GM12878 (cell line): ENCODE measurements around the gene SCAMP5. TPM values are rescaled to one million over a fixed set of nuclear protein-coding genes. Genes with fewer than 3 reads are reported as not detected.
A peak's percentile ranks its signal among the peaks of the same experiment; 100 is the strongest.

Experiments used
- ATAC-seq: fragments of 200-7000 bp; cut with Tn5 transposase; 3 replicates; pipeline ENCODE4 v1.9.1; 2020; ENCODE audit warnings: mild to moderate bottlenecking, moderate library complexity
- BruUV-seq: library from RNA; stranded (reverse); fragments of 400-500 nt; replicated peaks from 2 replicates; lab custom pipeline; 2021; lab: Mats Ljungman, UMichigan
- CTCF ChIA-PET: fragments of 300-600 bp; sonication (Branson Sonifier 250); formaldehyde crosslinking; extraction: SDS; loops from one replicate; lab custom pipeline; 2021; ENCODE audit warnings: inconsistent platforms; lab: Yijun Ruan, JAX
- POLR2A ChIA-PET: fragments of 350-600 bp; formaldehyde crosslinking; extraction: SDS; loops from one replicate; lab custom pipeline; 2021; ENCODE audit warnings: inconsistent platforms; lab: Charles Lee
- RAD21 ChIA-PET: fragments of 300-600 bp; sonication (Branson Sonifier 250); formaldehyde crosslinking; loops from one replicate; lab custom pipeline; 2023; ENCODE audit warnings: antibody characterized with exemption; ENCODE audit not compliant: unreplicated experiment; lab: Charles Lee
- SMC1A ChIA-PET: fragments of 300-600 bp; sonication (Branson Sonifier 250); formaldehyde crosslinking; loops from one replicate; lab custom pipeline; 2023; ENCODE audit not compliant: unreplicated experiment, uncharacterized antibody; lab: Charles Lee
- DNase-seq: peaks from one replicate; pipeline ENCODE4 v3.0.0-alpha.2; 2011; ENCODE audit warnings: low read depth, low spot score
- FAIRE-seq: peaks from 3 replicates; lab custom pipeline; 2011; peaks lifted over from hg19 to GRCh38; lab: Jason Lieb, UNC
- H2AFZ ChIP-seq: 2 replicates; pipeline ENCODE4 v1.6.0; 2011; ENCODE audit warnings: low read depth, low read length, control low read depth; ENCODE audit not compliant: control insufficient read depth
- H3K27ac ChIP-seq: 2 replicates; pipeline ENCODE4 v1.5.1; 2011; ENCODE audit warnings: control low read depth; ENCODE audit not compliant: control insufficient read depth, insufficient read depth
- H3K27me3 ChIP-seq, 2 experiments: replicated peaks in 1 of 2; 2 replicates each; pipeline versions ENCODE4 v1.6.0 to v1.6.1; 2011; ENCODE audit warnings: low read length in 1 of 2; ENCODE audit not compliant: control insufficient read depth in 2 of 2, insufficient read depth in 2 of 2
- H3K36me3 ChIP-seq, 2 experiments: 2 replicates each; pipeline ENCODE4 v1.5.1; 2011; ENCODE audit warnings: low read length in 1 of 2; ENCODE audit not compliant: control insufficient read depth in 2 of 2, insufficient read depth in 2 of 2
- H3K4me1 ChIP-seq: 2 replicates; pipeline ENCODE4 v1.6.1; 2011; ENCODE audit warnings: mild to moderate bottlenecking, low read length, moderate library complexity, mixed read lengths; ENCODE audit not compliant: control insufficient read depth, insufficient read depth
- H3K4me2 ChIP-seq: 2 replicates; pipeline ENCODE4 v1.6.0; 2011; ENCODE audit warnings: control low read depth; ENCODE audit not compliant: control insufficient read depth, insufficient read depth
- H3K4me3 ChIP-seq: fragments of 200-600 bp; sonication (generic); 2 replicates; pipeline ENCODE4 v1.5.1; 2016
- H3K79me2 ChIP-seq: 2 replicates; pipeline ENCODE4 v1.6.0; 2011; ENCODE audit warnings: low read length; ENCODE audit not compliant: control insufficient read depth, insufficient read depth
- H3K9ac ChIP-seq: 2 replicates; pipeline ENCODE4 v1.8.0; 2011; ENCODE audit warnings: low read length, control low read depth, mixed read lengths; ENCODE audit not compliant: control insufficient read depth, insufficient read depth
- H3K9me3 ChIP-seq: replicated peaks from 3 replicates; pipeline ENCODE4 v1.5.1; 2011; ENCODE audit warnings: mild to moderate bottlenecking, low read length; ENCODE audit not compliant: control insufficient read depth, insufficient read depth
- H4K20me1 ChIP-seq: 2 replicates; pipeline ENCODE4 v1.6.0; 2011; ENCODE audit not compliant: control insufficient read depth, insufficient read depth
- CREB1 ChIP-seq: IDR thresholded peaks from 2 replicates; pipeline ENCODE4 v1.6.1; 2012; ENCODE audit warnings: low read depth, mild to moderate bottlenecking, inconsistent platforms
- DPF2 ChIP-seq: fragments of 450-650 bp; IDR thresholded peaks from 2 replicates; pipeline ENCODE4 v1.6.1; 2017; ENCODE audit warnings: mild to moderate bottlenecking
- ETV6 ChIP-seq, 2 experiments: fragments of 450-650 bp in 1 of 2; IDR thresholded peaks in 1 of 2; conservative IDR thresholded peaks in 1 of 2; 2 replicates each; pipeline ENCODE4 v1.6.1; 2014; ENCODE audit warnings: antibody characterized with exemption in 1 of 2, borderline replicate concordance in 1 of 2, low read depth in 1 of 2, mild to moderate bottlenecking in 1 of 2, moderate library complexity in 1 of 2
- JUNB ChIP-seq: IDR thresholded peaks from 2 replicates; pipeline ENCODE4 v1.6.1; 2016; ENCODE audit warnings: antibody characterized with exemption, mild to moderate bottlenecking
- KDM1A ChIP-seq: fragments of 200-600 bp; sonication (generic); IDR thresholded peaks from 2 replicates; pipeline ENCODE4 v1.6.1; 2016; ENCODE audit warnings: borderline replicate concordance
- NFIC ChIP-seq: IDR thresholded peaks from 2 replicates; pipeline ENCODE4 v1.6.1; 2012; ENCODE audit warnings: low read depth, mild to moderate bottlenecking, inconsistent platforms, low read length, moderate library complexity
- RFX5 ChIP-seq: IDR thresholded peaks from 2 replicates; pipeline ENCODE4 v1.6.1; 2011; ENCODE audit warnings: low read depth, low read length, improper control_type of control experiment
- SRF ChIP-seq, 2 experiments: IDR thresholded peaks; 2 replicates each; pipeline ENCODE4 v1.6.1; 2011; ENCODE audit warnings: low read depth in 2 of 2, low read length in 2 of 2, mild to moderate bottlenecking in 1 of 2, moderate library complexity in 1 of 2
- SUZ12 ChIP-seq: fragments of 200-600 bp; sonication (generic); IDR thresholded peaks from one replicate; pipeline ENCODE4 v1.6.1; 2018; ENCODE audit warnings: antibody characterized with exemption, mild to moderate bottlenecking; ENCODE audit not compliant: unreplicated experiment
- ZNF24 ChIP-seq: fragments of 450-650 bp; IDR thresholded peaks from 2 replicates; pipeline ENCODE4 v1.6.1; 2017; ENCODE audit warnings: antibody characterized with exemption, mild to moderate bottlenecking
- WGBS: methylation state at CpG from one replicate; pipeline ENCODE4 v1.1.6; 2016; ENCODE audit warnings: low lambda C conversion rate; ENCODE audit not compliant: insufficient replicate concordance, insufficient coverage; ENCODE audit errors: missing lambda C conversion rate; 5-methylcytosine and 5-hydroxymethylcytosine counted together
- in situ Hi-C: fragments of 300-500 bp; cut with MboI; formaldehyde crosslinking; loops from 9 replicates; pipeline ENCODE4 v1.14.3; 2018; ENCODE audit warnings: mixed read lengths
- intact Hi-C: fragments of 100-400 bp; cut with micrococcal nuclease; formaldehyde crosslinking; loops from one replicate; pipeline ENCODE4 v1.14.2; 2022; ENCODE audit not compliant: unreplicated experiment
- polyA plus RNA-seq, 11 experiments: library from polyadenylated mRNA; depleted of rRNA in 4 of 11; unstranded in 6 of 11; stranded (reverse) in 5 of 11; fragments of >200 nt; fragmentation: Nextera tagmentation in 4 of 11; fragmentation: Illumina TruSeq in 1 of 11; extraction: Ambion mirVana in 4 of 11; extraction: Trizol in 1 of 11; gene quantifications; 1 replicate in 1 of 11; 2 replicates in 10 of 11; pipeline versions ENCODE4 v1.2.1 to v1.2.3, GENCODE V29; 2011 to 2016; ENCODE audit warnings: inconsistent platforms in 2 of 11, missing spikeins in 2 of 11, low read depth in 1 of 11
- total RNA-seq, 4 experiments: library from RNA; depleted of rRNA in 3 of 4; stranded (reverse); fragments of >200 nt in 3 of 4; fragmentation: Illumina TruSeq in 1 of 4; extraction: Trizol in 1 of 4; gene quantifications; 2 replicates each; pipeline versions ENCODE4 v1.2.1 to v1.2.3, GENCODE V29; 2013 to 2021
- TF ChIP-seq, protein P1 (sequence below): fragments of 450-650 bp; formaldehyde crosslinking; IDR thresholded peaks from 2 replicates; pipeline ENCODE4 v1.4.0; 2022; ENCODE audit warnings: mild to moderate bottlenecking, moderate library complexity
- TF ChIP-seq, protein P2 (sequence below): fragments of 450-650 bp; conservative IDR thresholded peaks from 2 replicates; pipeline ENCODE4 v1.6.1; 2017; ENCODE audit warnings: mild to moderate bottlenecking, moderate library complexity
- TF ChIP-seq, protein P3 (sequence below): fragments of 450-650 bp; IDR thresholded peaks from 2 replicates; pipeline ENCODE4 v1.6.1; 2017; ENCODE audit warnings: borderline replicate concordance
- TF ChIP-seq, protein P4 (sequence below): fragments of 450-650 bp; IDR thresholded peaks from 2 replicates; pipeline ENCODE4 v1.6.1; 2016; ENCODE audit warnings: mild to moderate bottlenecking

The SCAMP5 gene
- total and polyA plus RNA-seq, 10 of the 15 experiments (the other 5 are each of a cell fraction or from before 2014, with no cell fraction given) = 1.6 to 41.6 (median 16.9) TPM

- ATAC-seq (peak; percentile 50; the same call in 1 of the 3 replicates), DNase-seq (no peak), FAIRE-seq (no peak)
- Histone ChIP-seq H3K27me3 (no peaks in the 10 kb centered on the region), H3K9ac (no peak overlapping the region), H3K4me2 (no peak overlapping the region), H2AFZ (no peak overlapping the region), H3K4me3 (no peak overlapping the region), H3K79me2 (no peaks in the 10 kb centered on the region), H4K20me1 (no peaks in the 10 kb centered on the region), H3K4me1 (no peaks in the 10 kb centered on the region), H3K9me3 (no peaks in the 10 kb centered on the region), H3K27ac (no peak overlapping the region), H3K36me3 (no peaks in the 10 kb centered on the region)
- in situ Hi-C loops (no loop called here), intact Hi-C loops (no loop called here)
- 3% methylated on average over 3 of the region's 3 CpGs for WGBS
- BruUV-seq = no TSS peak
- ChIA-PET RAD21 (no interaction called here), SMC1A (interaction anchor here (1.1 to 1.8 kb wide), 3 partner anchors 10 to 18 kb away, joined by 3 to 4 read pairs (median 4); no protein-coding TSS in a partner anchor), POLR2A (interaction anchor here (0.5 kb wide), 2 partner anchors 30 to 794 kb away, joined by 3 to 4 read pairs; no protein-coding TSS in a partner anchor), CTCF (interaction anchor here (0.6 to 1.6 kb wide), 3 partner anchors 10 to 850 kb away, joined by 3 to 6 read pairs (median 3); no protein-coding TSS in a partner anchor)
- TF ChIP-seq KDM1A (no peak), NFIC (no peak), RFX5 (no peak), CREB1 (no peak), JUNB (no peak), SRF (IDR thresholded peaks at IDR 0.05; ENCODE audit: low read depth in 2 of 2, low read length in 2 of 2) (no peak), DPF2 (no peak), ZNF24 (no peak), SUZ12 (no peak), ETV6 (conservative IDR thresholded peaks at IDR 0.05 in 1 of 2, IDR thresholded peaks at IDR 0.05 in 1 of 2; ENCODE audit: borderline replicate concordance in 1 of 2, low read depth in 1 of 2) (no peak)
- TF ChIP-seq, protein P1, sequence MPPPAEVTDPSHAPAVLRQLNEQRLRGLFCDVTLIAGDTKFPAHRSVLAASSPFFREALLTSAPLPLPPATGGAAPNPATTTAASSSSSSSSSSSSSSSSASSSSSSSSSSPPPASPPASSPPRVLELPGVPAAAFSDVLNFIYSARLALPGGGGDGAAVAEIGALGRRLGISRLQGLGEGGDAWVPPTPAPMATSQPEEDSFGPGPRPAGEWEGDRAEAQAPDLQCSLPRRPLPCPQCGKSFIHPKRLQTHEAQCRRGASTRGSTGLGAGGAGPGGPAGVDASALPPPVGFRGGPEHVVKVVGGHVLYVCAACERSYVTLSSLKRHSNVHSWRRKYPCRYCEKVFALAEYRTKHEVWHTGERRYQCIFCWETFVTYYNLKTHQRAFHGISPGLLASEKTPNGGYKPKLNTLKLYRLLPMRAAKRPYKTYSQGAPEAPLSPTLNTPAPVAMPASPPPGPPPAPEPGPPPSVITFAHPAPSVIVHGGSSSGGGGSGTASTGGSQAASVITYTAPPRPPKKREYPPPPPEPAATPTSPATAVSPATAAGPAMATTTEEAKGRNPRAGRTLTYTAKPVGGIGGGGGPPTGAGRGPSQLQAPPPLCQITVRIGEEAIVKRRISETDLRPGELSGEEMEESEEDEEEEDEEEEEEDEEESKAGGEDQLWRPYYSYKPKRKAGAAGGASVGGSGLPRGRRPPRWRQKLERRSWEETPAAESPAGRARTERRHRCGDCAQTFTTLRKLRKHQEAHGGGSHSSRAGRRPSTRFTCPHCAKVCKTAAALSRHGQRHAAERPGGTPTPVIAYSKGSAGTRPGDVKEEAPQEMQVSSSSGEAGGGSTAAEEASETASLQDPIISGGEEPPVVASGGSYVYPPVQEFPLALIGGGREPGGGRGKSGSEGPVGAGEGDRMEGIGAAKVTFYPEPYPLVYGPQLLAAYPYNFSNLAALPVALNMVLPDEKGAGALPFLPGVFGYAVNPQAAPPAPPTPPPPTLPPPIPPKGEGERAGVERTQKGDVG (CRISPR knock-in tag) = no peak
- TF ChIP-seq, protein P2, sequence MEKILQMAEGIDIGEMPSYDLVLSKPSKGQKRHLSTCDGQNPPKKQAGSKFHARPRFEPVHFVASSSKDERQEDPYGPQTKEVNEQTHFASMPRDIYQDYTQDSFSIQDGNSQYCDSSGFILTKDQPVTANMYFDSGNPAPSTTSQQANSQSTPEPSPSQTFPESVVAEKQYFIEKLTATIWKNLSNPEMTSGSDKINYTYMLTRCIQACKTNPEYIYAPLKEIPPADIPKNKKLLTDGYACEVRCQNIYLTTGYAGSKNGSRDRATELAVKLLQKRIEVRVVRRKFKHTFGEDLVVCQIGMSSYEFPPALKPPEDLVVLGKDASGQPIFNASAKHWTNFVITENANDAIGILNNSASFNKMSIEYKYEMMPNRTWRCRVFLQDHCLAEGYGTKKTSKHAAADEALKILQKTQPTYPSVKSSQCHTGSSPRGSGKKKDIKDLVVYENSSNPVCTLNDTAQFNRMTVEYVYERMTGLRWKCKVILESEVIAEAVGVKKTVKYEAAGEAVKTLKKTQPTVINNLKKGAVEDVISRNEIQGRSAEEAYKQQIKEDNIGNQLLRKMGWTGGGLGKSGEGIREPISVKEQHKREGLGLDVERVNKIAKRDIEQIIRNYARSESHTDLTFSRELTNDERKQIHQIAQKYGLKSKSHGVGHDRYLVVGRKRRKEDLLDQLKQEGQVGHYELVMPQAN = no peak
- TF ChIP-seq, protein P3, sequence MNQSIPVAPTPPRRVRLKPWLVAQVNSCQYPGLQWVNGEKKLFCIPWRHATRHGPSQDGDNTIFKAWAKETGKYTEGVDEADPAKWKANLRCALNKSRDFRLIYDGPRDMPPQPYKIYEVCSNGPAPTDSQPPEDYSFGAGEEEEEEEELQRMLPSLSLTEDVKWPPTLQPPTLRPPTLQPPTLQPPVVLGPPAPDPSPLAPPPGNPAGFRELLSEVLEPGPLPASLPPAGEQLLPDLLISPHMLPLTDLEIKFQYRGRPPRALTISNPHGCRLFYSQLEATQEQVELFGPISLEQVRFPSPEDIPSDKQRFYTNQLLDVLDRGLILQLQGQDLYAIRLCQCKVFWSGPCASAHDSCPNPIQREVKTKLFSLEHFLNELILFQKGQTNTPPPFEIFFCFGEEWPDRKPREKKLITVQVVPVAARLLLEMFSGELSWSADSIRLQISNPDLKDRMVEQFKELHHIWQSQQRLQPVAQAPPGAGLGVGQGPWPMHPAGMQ = no peak
- TF ChIP-seq, protein P4, sequence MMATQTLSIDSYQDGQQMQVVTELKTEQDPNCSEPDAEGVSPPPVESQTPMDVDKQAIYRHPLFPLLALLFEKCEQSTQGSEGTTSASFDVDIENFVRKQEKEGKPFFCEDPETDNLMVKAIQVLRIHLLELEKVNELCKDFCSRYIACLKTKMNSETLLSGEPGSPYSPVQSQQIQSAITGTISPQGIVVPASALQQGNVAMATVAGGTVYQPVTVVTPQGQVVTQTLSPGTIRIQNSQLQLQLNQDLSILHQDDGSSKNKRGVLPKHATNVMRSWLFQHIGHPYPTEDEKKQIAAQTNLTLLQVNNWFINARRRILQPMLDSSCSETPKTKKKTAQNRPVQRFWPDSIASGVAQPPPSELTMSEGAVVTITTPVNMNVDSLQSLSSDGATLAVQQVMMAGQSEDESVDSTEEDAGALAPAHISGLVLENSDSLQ = no peak
Observed at GRCh38 chr15:74978503-74978902, 16.9 kb upstream of the SCAMP5 start.
